RPMI7951 (cell line): ENCODE results near the gene ASIC1. TPM values are rescaled to one million over a fixed set of nuclear protein-coding genes. Genes with fewer than 3 reads are reported as not detected.
A peak's percentile ranks its signal among the peaks of the same experiment; 100 is the strongest.

ENCODE experiments used
- DNase-seq: peaks from one replicate; pipeline ENCODE4 v3.0.0-alpha.2; 2012; ENCODE audit warnings: low read depth
- total RNA-seq: library from RNA; depleted of rRNA; stranded (reverse); fragments of >200 nt; shearing (Covaris generic); gene quantifications from 2 replicates; pipeline ENCODE4 v1.2.3, GENCODE V29; 2014

ASIC1 gene
- total RNA-seq, 1 experiment from 2014 or later, result 0.24 TPM

DNA sequence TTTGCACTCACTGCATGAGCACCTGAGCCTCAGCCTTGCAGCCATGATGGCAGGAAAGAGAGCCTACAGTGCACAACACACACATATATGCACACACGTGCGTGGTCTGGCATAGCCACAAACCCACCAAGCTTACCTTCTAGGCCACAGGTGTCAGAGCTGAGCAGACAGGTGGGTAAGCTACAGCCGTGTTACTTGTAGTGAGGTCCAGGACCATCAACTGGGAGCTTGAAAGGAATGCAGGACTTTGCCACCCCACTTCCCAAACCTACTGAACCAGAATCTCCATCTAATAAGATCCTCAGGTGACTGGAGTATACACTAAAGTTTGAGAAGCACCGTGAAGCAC is 2.7 kb downstream of the ASIC1 start:
- no peak for DNase-seq

DNA sequence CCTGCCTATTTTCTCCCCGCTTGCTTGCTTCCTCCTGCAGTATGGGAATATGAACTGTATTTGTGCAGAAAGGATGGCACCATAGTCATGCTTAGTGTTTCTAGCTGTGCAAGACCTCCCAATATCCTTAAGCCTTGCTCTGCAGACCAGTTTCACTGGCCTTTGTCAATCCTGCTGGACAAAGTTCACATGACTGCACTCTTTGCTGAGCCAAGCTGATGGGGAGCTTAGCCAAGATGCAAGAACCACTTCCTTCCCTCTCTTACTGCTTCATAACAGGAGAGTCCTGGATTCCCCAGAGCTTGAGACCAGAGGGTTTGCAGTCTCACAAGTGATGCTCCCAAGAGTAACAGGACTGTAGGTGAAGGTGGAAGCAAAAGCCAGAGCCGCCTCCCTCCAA is 3.8 kb downstream of the ASIC1 start:
- DNase-seq, result no peak

DNA sequence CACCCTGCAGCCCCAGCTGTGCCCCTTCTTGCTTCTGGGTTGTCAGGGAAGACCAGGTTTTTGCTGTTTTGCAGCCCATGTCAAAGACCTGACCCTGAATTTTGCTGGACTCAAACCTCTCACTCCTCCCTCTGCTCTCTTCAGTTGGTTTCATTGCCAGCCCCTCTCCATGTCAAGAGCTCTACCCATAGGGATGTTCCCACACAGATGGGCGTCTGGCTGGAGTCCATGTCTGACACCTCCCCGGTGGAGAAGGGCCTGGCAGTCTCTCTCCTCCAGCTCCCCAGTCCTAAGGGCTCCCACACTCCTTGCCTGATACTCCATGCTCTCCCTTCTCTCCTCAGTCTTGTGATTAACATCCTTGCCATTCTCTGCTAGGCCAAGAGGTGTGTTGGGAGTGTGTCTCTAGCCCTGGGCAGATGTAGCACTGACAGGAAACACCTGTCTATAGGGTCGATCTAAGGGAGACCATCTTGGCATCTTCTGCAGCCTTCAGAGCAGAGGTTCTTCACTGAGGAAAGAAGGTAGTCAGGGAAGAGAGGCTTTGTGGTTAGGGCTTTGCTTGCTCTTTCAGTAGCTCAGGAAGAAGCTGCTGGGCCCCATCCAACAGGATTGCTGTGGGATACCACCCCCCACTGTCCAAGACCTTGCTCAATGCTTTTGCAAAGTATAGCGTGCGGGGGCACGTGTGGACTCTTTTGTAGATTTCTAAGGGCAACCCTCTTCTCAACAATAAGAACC is 4.7 kb downstream of the ASIC1 start:
- no peak for DNase-seq

DNA sequence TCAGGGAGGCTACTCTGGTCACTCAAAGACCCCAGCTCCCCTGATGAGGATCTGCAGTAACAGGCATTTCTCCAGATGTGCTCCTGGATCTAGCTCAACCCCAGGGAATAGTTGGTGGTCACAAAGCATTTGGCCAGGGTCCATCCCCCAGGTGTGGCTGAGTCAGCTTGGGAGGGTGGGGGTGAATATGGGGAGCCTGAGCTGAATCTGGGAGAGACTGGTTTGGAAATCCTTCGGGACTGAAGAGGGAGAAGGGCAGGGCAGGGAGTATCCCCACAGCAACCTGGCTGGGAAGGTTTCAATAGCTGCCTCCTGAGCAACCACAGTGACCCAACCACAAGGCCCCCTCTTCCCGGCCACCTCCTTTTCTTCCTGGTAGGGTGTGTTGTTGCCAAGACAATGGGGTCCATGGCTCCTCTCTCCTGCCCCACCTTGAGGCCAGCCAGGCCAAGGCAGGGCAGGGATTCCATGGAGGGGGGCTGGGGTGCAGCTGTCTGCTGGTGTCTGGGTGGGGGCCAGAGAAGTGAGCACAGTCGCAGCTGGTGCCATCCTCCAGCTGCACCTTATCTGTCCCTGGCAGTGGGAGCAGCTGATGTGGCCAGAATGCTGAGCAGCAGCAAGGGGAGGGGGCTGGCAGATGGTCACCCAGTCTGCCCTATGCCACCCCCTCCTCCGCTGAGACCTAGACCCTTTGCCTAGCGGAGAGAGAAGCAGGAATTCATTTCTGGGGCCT is 5.5 kb downstream of the ASIC1 start:
- DNase-seq, result peak; percentile 18

DNA sequence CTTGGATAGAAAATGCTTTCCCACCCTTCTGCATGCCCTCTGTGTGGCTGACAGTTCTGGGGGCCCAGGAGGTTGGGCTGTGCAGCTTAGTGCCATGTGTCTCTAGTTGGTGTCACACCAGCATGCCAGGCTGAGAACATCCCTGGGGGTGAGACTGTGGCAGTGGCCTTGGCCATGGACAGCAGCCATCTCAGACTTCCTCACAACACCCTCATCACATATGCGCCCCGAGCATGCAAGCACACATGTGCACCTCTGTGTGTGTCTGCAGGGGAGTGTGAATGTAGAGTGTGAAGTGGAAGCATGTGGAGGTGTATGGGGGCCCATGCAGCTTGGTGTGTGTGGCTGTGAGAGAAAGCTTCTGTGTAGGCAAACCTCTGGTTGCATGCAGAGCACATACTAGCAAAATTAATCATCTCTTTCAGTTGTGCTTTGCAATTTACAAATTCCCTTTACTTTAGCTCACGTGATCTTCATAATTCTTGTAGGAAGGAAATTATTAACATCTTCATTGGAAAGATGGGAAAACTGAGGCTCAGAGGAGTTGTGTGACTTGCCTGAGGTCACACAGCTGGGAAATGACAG is 8.4 kb downstream of the ASIC1 start:
- DNase-seq, result no peak

DNA sequence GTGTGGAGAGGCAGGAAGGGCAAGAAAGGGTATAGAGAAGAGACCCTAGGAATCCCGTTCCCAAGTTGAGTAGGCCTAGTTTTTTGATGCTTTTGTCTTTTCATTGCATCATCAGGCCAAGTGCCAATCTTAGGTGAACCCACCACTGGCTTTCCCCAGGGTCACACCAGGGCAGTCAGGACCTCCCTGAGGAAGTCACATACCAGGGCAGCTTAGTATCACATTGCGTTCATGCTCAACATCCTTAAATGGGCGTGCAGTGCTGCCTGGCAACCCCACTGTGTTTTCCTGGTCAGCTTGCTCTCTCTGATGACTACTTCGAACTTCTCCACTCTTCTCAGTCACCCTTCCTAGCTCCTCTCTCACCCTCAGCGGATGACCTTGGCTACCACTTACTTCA is 9.0 kb downstream of the ASIC1 start:
- peak; percentile 52 for DNase-seq

DNA sequence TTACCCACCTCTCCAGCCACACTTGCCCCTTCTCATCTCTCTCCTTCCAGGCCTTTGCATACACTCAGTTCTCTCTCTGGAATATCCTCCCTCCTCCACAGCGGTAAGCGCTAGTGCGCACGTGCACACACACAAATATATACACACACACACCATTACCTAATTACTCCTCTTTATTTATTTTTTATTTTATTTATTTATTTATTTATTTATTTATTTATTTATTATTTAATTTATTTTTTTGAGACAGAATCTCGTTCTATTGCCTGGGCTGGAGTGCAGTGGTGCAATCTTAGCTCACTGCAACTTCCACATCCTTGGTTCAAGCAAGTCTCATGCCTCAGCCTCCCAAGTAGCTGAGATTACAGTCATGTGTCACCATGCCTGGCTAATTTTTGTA is 11.7 kb downstream of the ASIC1 start:
- no peak for DNase-seq

DNA sequence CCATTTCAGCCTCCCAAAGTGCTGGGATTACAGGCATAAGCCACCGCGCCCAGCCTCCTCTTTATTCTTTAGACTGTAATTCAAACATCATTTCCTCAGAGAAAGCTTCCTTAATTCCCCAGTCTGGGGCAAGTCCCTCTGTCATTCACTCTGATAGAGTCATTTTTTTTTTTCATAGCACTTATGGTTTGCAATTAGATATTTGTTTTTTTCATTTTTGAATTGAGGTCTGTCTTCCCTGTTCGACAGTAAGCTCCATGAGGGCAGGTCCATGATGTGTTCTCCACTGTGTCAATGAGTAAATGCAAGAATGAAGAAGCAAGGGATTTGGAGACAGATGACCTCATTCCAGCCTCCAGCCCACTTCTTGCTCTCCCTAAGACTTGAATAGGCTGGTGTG is 12.1 kb downstream of the ASIC1 start:
- DNase-seq, result no peak

DNA sequence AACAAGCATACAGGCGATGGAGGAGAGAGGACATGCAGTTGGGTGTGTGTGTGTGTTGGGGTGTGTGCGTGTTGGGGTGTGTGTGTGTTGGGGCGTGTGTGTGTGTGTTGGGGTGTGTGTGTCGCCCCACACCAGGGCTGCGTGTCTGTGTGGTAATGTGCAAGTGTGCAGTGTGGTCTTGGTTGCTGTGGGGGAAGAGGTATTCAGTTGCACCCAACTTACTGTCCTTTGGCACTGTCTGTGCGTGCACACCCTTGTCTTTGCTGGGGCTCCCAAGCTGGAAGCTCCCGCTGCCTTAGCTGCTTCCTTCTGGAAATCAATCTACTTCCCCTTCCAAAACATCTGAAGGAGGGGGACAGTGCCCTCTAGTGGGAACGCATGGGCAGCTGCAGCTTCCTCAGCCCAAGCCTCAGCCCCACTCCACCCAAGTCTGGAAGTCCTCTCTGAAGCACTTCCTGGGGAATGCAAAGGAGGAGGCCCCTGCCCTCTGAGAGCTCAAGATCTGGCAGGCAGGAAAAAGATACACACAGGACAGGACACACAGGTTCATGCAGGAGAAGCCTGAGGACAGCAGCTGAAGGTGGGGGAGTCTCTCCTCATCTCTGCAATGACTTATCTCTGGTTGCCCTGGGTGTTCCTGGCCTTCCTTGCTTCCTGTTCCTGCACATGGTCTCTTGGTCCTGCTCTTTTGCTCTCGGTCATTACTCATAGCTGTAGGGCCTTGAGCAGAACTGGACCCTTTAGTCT is 13.1 kb downstream of the ASIC1 start:
- DNase-seq, result peak; percentile 73

DNA sequence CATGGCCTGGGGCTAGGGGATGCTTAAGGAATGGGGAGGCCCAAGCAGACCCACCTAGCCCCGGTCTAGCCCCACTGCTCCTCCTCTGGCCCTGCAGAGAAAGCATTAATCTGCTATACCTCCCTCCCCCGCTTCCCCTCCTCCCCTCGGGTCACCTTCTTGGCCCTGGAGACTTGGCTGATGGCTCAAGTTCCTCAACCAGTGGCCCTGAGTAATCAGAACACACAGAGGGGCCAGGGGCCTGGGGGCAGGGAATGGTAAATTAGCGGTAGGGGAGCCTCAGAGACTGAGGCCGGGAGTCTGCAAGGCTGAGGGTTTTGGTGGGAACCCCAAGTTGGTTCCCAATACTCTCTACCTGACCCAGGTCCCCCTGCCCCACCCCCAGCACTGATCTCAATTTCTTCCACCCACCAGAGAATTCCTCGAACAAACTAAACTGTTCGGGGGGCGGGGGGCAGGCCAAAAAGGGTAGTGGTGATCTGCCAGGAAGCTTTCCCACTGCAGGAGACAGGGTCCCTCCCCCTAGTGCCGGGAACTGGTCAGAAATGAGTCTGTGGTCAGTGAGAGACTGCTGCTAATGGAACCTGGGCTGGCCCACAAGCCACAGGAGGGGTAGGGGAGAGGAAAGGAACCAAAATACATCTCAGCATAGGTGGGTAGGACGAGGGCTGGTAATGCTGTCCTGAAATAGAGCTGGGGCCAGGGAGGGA is 15.0 kb downstream of the ASIC1 start:
- no peak for DNase-seq

DNA sequence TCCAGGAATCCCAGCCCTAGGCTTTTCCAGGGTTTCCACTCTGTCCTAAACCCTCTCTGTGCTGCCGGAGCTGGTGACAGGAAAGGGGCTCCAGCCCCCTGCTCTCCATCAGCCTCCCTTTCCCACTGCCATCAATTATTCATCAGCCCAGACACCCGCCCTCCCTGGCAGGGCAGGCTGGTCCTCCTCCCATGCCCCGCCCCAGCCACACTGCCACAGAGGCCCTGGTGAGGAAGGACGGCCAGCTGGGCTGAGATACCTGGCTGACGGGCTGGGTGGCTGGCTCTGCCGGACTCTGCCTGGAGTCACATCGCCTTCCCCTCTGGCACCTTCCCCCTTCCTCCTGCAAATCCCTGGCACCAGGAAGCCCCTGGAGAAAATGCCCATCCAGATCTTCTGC is 15.8 kb downstream of the ASIC1 start:
- no peak for DNase-seq

DNA sequence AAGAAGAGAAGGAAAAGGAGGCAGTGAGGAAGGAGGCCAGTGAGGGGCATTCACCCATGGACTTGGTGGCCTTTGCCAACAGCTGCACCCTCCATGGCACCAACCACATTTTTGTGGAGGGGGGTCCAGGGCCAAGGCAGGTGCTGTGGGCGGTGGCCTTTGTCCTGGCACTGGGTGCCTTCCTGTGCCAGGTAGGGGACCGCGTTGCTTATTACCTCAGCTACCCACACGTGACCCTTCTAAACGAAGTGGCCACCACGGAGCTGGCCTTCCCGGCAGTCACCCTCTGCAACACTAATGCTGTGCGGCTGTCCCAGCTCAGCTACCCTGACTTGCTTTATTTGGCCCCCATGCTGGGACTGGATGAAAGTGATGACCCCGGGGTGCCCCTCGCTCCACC is 16.3 kb downstream of the ASIC1 start:
- DNase-seq, result no peak

DNA sequence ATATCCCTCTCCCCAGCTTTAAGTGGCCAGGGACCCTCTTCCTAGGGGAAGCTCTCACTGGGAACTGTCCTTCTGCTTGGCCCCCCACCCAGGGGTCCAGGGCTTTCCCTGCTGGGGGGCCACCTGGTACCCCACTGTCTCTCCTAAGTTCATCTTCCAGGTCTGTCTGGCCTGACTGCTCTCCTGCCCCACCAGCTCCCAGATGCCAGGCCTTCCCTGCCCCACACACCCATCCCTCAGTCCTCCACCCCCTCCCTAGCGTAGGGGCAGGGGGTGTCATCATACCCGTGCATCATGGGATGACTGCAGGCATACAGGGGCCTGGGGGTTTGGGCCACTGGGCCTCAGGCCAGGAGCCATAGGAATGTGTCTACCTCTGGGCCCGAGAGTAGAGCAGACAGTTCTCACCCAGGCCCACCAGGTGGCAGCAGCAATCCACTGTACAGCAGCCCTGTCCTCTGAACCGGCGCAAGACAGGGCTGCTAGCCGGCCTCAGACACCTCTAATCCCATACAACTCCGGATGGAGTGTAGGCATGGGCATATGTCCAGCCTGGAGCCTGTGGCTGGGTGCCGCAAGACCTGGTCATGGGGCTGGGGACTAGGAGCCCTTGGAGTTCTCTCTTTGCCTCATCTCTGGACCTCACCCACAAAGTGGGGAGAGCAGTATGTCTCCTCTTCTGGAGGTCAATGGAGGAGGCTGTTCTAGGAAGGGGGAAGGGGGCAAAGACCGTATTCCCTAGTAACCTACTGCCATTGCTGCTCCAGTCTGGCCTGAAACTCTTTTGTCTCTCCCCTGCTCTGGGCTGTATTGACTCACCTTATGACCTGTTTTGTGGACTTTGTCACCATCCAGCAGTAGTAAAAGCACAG is 17.8 kb downstream of the ASIC1 start:
- peak; percentile 75 for DNase-seq

DNA sequence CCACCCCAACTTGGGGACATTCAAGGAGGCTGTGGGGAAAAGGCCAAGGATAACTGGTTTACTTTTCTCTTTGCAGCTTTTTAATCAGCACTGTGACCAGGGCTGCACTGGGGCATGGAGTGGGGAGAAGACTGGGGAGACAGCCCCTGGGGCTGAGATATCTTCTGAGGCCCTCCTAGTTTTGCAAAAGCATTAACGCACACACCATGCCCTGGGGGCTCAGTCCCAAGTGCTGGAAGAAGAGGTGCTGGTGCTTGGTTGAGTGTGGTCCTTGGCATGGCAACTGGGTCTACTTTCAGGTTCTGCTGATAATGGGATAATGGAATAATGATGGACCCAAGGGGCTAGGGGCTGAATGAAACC is 18.4 kb downstream of the ASIC1 start:
- DNase-seq, result no peak

DNA sequence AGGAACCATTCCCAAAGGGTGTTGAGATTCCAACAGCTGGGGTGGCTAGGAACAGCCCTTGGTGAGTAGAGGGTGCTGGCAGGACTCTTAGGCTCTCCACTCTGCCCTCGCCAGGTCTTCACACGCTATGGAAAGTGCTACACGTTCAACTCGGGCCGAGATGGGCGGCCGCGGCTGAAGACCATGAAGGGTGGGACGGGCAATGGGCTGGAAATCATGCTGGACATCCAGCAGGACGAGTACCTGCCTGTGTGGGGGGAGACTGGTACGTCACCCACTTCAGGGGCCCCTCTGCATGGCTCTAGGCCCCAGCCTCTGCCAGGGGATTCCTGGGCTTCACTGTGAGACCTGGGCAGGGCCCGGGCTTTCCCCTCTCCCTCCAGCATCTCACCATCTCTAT is 19.7 kb downstream of the ASIC1 start:
- DNase-seq, result no peak

DNA sequence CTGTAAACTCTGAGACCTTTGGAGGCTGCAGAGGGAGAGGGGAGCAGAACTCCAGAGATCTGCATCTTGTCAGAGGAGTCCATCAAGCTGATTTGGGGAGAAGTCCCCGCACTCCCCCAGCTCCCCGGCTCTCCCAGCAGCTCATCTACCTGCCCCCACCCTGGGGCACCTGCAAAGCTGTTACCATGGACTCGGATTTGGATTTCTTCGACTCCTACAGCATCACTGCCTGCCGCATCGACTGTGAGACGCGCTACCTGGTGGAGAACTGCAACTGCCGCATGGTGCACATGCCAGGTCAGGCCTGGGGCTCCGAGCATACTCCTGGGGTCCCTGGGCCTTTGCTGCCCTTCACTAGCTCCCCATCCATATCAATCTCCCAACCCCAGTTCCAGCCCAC is 20.9 kb downstream of the ASIC1 start:
- DNase-seq, result no peak

DNA sequence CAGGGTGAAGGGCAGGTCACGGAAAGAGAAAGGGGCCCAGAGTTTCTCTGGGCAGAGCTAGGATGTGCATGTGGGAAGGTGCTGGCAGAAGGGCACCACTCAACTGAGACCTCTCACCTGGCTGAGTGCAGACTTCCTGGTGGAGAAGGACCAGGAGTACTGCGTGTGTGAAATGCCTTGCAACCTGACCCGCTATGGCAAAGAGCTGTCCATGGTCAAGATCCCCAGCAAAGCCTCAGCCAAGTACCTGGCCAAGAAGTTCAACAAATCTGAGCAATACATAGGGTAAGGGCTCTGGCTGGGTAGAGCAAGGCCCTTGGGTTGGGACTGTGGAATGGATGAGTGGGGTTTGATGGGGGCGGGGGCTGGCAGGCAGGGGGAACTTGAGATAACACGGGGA is 22.4 kb downstream of the ASIC1 start:
- DNase-seq, result no peak

DNA sequence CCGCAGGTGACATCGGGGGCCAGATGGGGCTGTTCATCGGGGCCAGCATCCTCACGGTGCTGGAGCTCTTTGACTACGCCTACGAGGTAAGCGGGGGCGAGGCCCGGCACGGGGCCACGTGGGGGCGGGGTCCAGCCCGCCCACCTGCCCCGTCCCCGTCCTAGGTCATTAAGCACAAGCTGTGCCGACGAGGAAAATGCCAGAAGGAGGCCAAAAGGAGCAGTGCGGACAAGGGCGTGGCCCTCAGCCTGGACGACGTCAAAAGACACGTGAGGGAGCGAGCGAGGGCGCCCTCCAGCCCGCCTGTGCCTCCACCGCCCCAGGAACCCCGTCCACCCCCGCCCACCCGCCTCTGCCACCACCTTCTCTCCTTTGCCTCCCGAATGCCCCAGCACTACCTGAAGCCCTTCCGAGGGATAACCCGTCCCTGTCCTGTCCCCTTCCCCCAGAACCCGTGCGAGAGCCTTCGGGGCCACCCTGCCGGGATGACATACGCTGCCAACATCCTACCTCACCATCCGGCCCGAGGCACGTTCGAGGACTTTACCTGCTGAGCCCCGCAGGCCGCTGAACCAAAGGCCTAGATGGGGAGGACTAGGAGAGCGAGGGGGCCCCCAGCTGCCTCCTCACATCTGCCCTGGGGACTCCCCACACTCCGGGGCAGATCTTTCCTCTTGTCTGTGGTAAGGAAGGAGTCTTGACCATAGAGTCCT is 23.9 kb downstream of the ASIC1 start:
- no peak for DNase-seq

DNA sequence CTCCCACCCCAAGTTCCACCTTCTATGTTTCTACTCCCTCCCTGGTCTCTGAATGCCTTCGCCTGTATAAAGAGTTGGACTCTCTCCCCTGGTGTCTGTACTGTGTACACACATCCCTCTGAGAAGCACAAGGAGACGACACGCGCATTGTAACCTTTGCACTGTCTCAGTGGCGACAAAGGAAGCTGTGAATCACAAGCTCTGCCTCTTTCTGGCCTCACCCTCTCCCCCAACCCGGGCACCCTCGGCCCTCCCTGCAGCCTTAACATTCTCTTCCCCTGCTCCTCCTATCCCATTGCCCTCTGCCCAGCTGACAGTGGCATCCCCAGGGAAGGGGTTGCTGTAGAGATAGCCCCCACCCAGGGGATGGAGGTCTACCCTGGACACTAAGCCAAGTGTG is 25.2 kb downstream of the ASIC1 start:
- DNase-seq, result no peak

DNA sequence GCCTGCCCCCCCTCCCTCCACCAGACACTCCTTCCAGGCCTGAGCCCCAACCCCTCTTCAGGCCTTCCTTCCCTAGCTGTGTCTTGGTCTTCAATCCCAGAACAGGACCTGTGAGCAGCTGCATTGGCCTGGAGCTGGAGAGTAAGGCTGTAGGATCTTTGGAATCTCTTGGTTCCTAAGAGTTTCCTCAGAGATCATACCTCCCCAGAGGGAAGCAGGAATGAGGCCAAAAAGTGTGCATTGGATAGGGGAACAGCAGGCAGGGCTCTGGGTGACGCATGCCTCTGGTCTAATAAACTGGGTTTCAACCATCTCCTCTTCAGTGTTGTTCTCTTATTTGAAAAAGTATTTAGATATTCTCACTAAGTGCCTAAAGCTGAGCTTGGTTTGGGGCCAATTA is 25.9 kb downstream of the ASIC1 start:
- no peak for DNase-seq
